ENCODE results near the gene ATP5F1B.

The ATP5F1B gene

DNA sequence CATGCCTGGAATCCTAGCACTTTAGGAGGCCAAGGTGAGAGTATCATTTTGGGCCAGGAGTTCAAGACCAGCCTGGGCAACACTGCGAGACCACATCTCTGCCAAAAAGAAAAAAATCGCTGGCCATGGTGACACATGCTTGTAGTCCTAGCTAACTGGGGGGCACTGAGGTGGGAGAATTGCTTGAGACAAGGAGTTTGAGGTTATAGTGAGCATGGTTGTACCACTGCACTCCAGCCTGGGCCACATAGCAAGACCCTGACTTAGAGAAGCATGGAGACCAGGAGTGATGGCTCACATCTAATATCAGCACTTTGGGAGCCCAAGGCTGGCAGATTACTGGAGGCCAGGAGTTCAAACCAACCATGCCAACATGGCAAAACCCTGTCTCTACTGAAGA is 33.1 kb upstream of the ATP5F1B start:
- no peak overlapping the region for H3K27ac ChIP-seq
- H3K9me3 ChIP-seq (ENCODE audit: control insufficient read depth, low read length): no peaks in the 10 kb centered on the region
- H3K9ac ChIP-seq: no peak overlapping the region
- H3K4me3 ChIP-seq (ENCODE audit: low read depth, low read length): no peak overlapping the region
- H3K4me1 ChIP-seq: no peaks in the 10 kb centered on the region
- no peak overlapping the region for H2AFZ ChIP-seq
- H3K27me3 ChIP-seq (ENCODE audit: control insufficient read depth, insufficient read depth, low read length): no peaks in the 10 kb centered on the region
- no peak overlapping the region for H3K4me2 ChIP-seq (ENCODE audit: low read length)
- TF ChIP-seq, protein P1, sequence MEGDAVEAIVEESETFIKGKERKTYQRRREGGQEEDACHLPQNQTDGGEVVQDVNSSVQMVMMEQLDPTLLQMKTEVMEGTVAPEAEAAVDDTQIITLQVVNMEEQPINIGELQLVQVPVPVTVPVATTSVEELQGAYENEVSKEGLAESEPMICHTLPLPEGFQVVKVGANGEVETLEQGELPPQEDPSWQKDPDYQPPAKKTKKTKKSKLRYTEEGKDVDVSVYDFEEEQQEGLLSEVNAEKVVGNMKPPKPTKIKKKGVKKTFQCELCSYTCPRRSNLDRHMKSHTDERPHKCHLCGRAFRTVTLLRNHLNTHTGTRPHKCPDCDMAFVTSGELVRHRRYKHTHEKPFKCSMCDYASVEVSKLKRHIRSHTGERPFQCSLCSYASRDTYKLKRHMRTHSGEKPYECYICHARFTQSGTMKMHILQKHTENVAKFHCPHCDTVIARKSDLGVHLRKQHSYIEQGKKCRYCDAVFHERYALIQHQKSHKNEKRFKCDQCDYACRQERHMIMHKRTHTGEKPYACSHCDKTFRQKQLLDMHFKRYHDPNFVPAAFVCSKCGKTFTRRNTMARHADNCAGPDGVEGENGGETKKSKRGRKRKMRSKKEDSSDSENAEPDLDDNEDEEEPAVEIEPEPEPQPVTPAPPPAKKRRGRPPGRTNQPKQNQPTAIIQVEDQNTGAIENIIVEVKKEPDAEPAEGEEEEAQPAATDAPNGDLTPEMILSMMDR (IDR thresholded peaks at IDR 0.05): no peak
- H3K36me3 ChIP-seq (ENCODE audit: control insufficient read depth, insufficient read depth, low read length): no peaks in the 10 kb centered on the region
- peaks cover 77% of the 10 kb centered on the region for H3K79me2 ChIP-seq

DNA sequence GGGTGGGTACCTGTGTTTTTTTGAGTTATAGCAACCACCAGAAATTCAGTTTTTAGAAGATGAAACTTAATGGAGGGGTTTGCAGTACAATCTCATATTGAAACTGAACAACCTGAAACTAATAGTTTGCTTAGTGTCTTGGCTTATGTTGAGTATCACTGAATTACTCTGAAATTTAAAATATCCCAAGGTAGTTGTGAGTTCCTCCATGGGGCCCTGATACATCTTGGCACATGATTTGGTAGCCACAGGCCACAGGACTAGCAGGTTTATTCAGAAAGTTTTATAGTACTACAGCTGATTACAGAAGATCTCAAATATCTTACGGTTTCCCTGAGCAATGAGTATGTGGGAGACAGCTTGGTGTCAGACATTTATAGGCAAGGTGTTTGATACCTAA is 31.9 kb upstream of the ATP5F1B start:
- Histone ChIP-seq H3K4me2 (ENCODE audit: low read length) (no peak overlapping the region), H3K4me3 (ENCODE audit: low read depth, low read length) (no peak overlapping the region), H3K4me1 (peaks cover 2% of the 10 kb centered on the region), H3K9me3 (ENCODE audit: control insufficient read depth, low read length) (no peaks in the 10 kb centered on the region), H3K27ac (no peak overlapping the region), H3K36me3 (ENCODE audit: control insufficient read depth, insufficient read depth, low read length) (no peaks in the 10 kb centered on the region), H3K27me3 (ENCODE audit: control insufficient read depth, insufficient read depth, low read length) (no peaks in the 10 kb centered on the region), H2AFZ (no peak overlapping the region), H3K9ac (no peak overlapping the region), H3K79me2 (peaks cover 83% of the 10 kb centered on the region)
- TF ChIP-seq, protein P1 (IDR thresholded peaks at IDR 0.05): no peak

DNA sequence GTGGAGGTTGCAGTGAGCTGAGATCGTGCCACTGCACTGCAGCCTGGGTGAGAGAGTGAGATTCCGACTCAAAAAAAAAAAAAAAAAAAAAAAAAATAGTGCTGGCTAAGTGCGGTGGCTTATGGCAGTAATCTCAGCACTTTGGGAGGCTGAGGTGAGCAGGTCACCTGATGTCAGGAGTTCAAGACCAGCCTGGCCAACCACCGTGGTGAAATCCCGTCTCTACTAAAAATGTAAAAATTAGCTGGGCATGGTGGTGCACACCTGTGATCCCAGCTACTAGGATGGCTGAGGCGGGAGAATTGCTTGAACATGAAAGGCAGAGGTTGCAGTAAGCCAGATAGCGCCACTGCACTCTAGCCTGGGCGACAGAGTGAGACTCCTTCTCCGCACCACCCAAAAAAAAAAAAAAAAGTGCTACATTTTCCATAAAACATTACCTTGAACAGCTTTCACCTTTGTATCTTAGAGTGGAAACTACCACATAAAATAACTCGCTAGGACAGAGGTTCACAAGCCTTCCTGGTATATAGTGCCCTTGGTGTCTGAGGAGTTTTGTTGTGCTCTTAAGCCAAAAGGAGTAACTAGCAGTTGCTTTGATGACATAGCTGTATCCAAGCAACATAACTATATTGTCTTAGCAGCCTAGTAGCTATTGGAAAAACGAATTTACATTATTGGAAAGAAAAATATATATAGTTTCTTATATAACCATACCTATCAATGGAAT is 31.2 kb upstream of the ATP5F1B start:
- H2AFZ ChIP-seq: no peak overlapping the region
- H3K4me1 ChIP-seq: peaks cover 2% of the 10 kb centered on the region
- no peak overlapping the region for H3K27ac ChIP-seq
- H3K27me3 ChIP-seq (ENCODE audit: control insufficient read depth, insufficient read depth, low read length): no peaks in the 10 kb centered on the region
- no peak overlapping the region for H3K4me2 ChIP-seq (ENCODE audit: low read length)
- no peaks in the 10 kb centered on the region for H3K9me3 ChIP-seq (ENCODE audit: control insufficient read depth, low read length)
- H3K4me3 ChIP-seq (ENCODE audit: low read depth, low read length): no peak overlapping the region
- no peaks in the 10 kb centered on the region for H3K36me3 ChIP-seq (ENCODE audit: control insufficient read depth, insufficient read depth, low read length)
- H3K79me2 ChIP-seq: peaks cover 82% of the 10 kb centered on the region
- H3K9ac ChIP-seq: no peak overlapping the region
- TF ChIP-seq, protein P1 (IDR thresholded peaks at IDR 0.05): no peak

DNA sequence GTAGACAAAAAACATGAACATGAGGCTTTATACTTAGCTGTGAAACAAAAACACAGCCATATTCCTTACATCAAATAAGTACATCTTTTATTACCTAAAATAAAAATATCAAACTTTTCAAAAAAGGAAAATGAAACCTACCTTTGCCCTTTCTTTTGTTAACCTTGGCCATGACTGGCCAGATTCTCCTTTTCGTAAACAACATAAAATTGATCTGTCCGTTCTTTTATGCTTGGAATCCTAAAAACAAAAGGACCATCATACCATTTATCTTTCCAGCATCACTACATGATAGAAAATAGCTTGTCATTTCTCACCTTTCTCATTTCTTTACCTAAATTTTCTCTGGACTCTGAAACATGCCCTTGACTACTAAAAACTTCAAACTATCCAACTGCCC is 25.8 kb upstream of the ATP5F1B start:
- Histone ChIP-seq H3K4me1 (peaks cover 5% of the 10 kb centered on the region), H3K27ac (no peak overlapping the region), H2AFZ (no peak overlapping the region), H3K9me3 (ENCODE audit: control insufficient read depth, low read length) (no peaks in the 10 kb centered on the region), H3K9ac (no peak overlapping the region), H3K79me2 (peaks cover 70% of the 10 kb centered on the region), H3K4me3 (ENCODE audit: low read depth, low read length) (no peak overlapping the region), H3K36me3 (ENCODE audit: control insufficient read depth, insufficient read depth, low read length) (no peaks in the 10 kb centered on the region), H3K27me3 (ENCODE audit: control insufficient read depth, insufficient read depth, low read length) (no peaks in the 10 kb centered on the region), H3K4me2 (ENCODE audit: low read length) (no peak overlapping the region)
- TF ChIP-seq, protein P1 (IDR thresholded peaks at IDR 0.05): no peak

DNA sequence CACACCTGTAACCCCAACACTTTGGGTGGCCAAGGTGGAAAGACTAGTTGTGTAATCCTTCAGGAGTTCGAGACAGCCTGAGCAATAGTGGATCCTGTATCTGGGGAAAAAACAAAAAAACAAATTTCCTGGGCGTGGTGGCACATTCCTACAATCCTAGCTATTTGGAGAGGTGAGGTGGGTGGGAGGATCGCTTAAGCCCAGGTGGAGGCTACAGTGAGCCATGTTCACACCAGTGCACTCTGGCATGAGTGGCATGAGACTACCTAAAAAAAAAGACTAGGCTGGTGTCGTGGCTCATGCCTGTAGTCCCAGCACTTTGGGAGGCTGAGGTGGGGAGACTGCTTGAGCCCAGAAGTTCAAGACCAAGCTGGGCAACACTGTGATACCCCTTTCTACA is 25.1 kb upstream of the ATP5F1B start:
- Histone ChIP-seq H3K79me2 (peaks cover 64% of the 10 kb centered on the region), H3K4me1 (peaks cover 5% of the 10 kb centered on the region), H3K27me3 (ENCODE audit: control insufficient read depth, insufficient read depth, low read length) (no peaks in the 10 kb centered on the region), H3K4me2 (ENCODE audit: low read length) (no peak overlapping the region), H3K4me3 (ENCODE audit: low read depth, low read length) (no peak overlapping the region), H3K27ac (no peak overlapping the region), H3K9ac (no peak overlapping the region), H2AFZ (no peak overlapping the region), H3K36me3 (ENCODE audit: control insufficient read depth, insufficient read depth, low read length) (no peaks in the 10 kb centered on the region), H3K9me3 (ENCODE audit: control insufficient read depth, low read length) (no peaks in the 10 kb centered on the region)
- TF ChIP-seq, protein P1 (IDR thresholded peaks at IDR 0.05): no peak

All from parathyroid adenoma (tissue), 2 donors.